Neural progenitor cell (in vitro differentiated cells): ENCODE results near the gene MYLK. TPM values are rescaled to one million over a fixed set of nuclear protein-coding genes. Genes with fewer than 3 reads are reported as not detected.

Experiments used
- DNase-seq: peaks from one replicate; pipeline ENCODE4 v3.0.0-alpha.2; 2016; ENCODE audit warnings: low spot score
- H2AFZ ChIP-seq: fragments of 200-600 bp; sonication (generic); replicated peaks from 2 replicates; pipeline ENCODE4 v1.6.1; 2016; ENCODE audit warnings: antibody characterized with exemption
- H3F3A ChIP-seq: fragments of 200-600 bp; sonication (generic); 2 replicates; pipeline ENCODE4 v1.6.1; 2016; ENCODE audit warnings: antibody characterized with exemption, low read depth
- H3K27ac ChIP-seq: fragments of 200-600 bp; sonication (generic); 2 replicates; pipeline ENCODE4 v1.5.1; 2016; ENCODE audit warnings: mild to moderate bottlenecking
- H3K27me3 ChIP-seq: fragments of 200-600 bp; sonication (generic); 2 replicates; pipeline ENCODE4 v1.6.1; 2016; ENCODE audit warnings: mild to moderate bottlenecking, moderate library complexity
- H3K36me3 ChIP-seq: fragments of 200-600 bp; sonication (generic); 2 replicates; pipeline ENCODE4 v1.5.1; 2016
- H3K4me1 ChIP-seq: fragments of 200-600 bp; sonication (generic); 2 replicates; pipeline ENCODE4 v1.6.1; 2016; ENCODE audit warnings: mixed run types
- H3K4me2 ChIP-seq: fragments of 200-600 bp; sonication (generic); 2 replicates; pipeline ENCODE4 v1.6.1; 2016
- H3K4me3 ChIP-seq: fragments of 200-600 bp; sonication (generic); 2 replicates; pipeline ENCODE4 v1.5.1; 2016
- H3K79me2 ChIP-seq: fragments of 200-600 bp; sonication (generic); 2 replicates; pipeline ENCODE4 v1.6.1; 2016; ENCODE audit warnings: low read depth
- H3K9ac ChIP-seq: fragments of 200-600 bp; sonication (generic); 2 replicates; pipeline ENCODE4 v1.6.1; 2016
- H3K9me3 ChIP-seq: fragments of 200-600 bp; sonication (generic); 2 replicates; pipeline ENCODE4 v1.5.1; 2016; ENCODE audit warnings: low read depth
- H4K20me1 ChIP-seq: fragments of 200-600 bp; sonication (generic); 2 replicates; pipeline ENCODE4 v1.6.1; 2016; ENCODE audit warnings: low read depth
- H3K27ac Mint-ChIP-seq: 3 replicates; pipeline ENCODE4 v1.8.0; 2021; ENCODE audit warnings: mixed read lengths
- H3K27me3 Mint-ChIP-seq: 2 replicates; pipeline ENCODE4 v1.8.0; 2022; ENCODE audit warnings: low read depth, mild to moderate bottlenecking, inconsistent platforms, moderate library complexity, mixed read lengths; ENCODE audit not compliant: insufficient read depth
- H3K36me3 Mint-ChIP-seq: 3 replicates; pipeline ENCODE4 v1.8.0; 2021; ENCODE audit warnings: mixed read lengths
- H3K4me1 Mint-ChIP-seq: 3 replicates; pipeline ENCODE4 v1.8.0; 2021; ENCODE audit warnings: mixed read lengths
- H3K4me3 Mint-ChIP-seq: 3 replicates; pipeline ENCODE4 v1.8.0; 2021; ENCODE audit warnings: mild to moderate bottlenecking, moderate library complexity, mixed read lengths
- H3K9me3 Mint-ChIP-seq: 3 replicates; pipeline ENCODE4 v1.8.0; 2020; ENCODE audit warnings: mixed read lengths
- EZH2 ChIP-seq: fragments of 200-600 bp; sonication (generic); IDR thresholded peaks from 2 replicates; pipeline ENCODE4 v1.6.1; 2017; ENCODE audit warnings: antibody characterized with exemption, mild to moderate bottlenecking, moderate library complexity
- EZH2phosphoT487 ChIP-seq: fragments of 200-600 bp; sonication (generic); IDR thresholded peaks from 2 replicates; pipeline ENCODE4 v1.6.1; 2017; ENCODE audit warnings: antibody characterized with exemption
- total RNA-seq: library from RNA; depleted of rRNA; stranded (reverse); fragments of >200 nt; gene quantifications from 2 replicates; pipeline ENCODE4 v1.2.3, GENCODE V29; 2015; ENCODE audit warnings: low replicate concordance
- TF ChIP-seq, protein P1 (sequence below): fragments of 200-600 bp; sonication (generic); IDR thresholded peaks from 2 replicates; pipeline ENCODE4 v1.5.1; 2017; ENCODE audit warnings: antibody characterized with exemption, mild to moderate bottlenecking

MYLK gene
- total RNA-seq, 1 donor from 2014 or later, result 28.4 TPM

DNA sequence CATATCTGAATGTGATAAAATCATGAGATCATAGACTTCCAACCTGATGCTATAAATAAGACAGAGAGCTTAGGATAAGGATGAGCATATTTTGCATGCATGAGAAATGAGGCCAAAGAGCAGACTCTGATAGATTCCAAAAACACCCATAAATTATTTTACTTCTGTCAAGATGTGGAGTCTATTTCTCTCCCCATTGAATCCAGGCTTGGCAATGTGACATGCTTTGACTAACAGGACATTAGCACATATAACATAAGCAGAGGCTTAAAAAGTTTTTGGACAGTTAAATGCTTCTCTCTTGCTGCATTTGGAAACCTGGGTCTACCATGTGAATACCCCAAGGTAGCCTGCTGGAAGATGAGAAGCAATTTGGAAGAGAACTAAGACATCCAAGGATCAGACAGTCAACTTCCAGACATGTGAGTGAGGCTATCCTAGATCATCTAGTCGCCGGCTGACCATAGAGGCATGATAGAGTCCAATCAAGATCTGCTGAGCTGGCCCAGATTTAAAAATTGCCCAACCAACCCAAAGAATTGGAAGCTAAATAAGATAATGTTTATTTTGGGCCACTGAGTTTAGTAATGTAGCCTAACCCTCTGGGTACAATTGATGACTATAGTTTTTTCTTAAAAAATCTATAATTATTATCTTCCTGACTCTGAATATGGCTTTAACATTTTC lies 30.3 kb downstream of the MYLK start:
- H3K27me3 ChIP-seq, result no peaks in the 10 kb centered on the region
- peaks cover 34% of the 10 kb centered on the region for H3K36me3 Mint-ChIP-seq
- no peak overlapping the region for H3K4me3 ChIP-seq
- no peaks in the 10 kb centered on the region for H3F3A ChIP-seq
- no peak for DNase-seq
- H3K4me1 ChIP-seq, result no peaks in the 10 kb centered on the region
- H2AFZ ChIP-seq, result no peak overlapping the region
- H3K27ac ChIP-seq, result no peak overlapping the region
- no peaks in the 10 kb centered on the region for H3K79me2 ChIP-seq
- no peak overlapping the region for H3K4me3 Mint-ChIP-seq
- no peaks in the 10 kb centered on the region for H3K36me3 ChIP-seq
- no peak for TF ChIP-seq EZH2phosphoT487
- no peak for TF ChIP-seq EZH2
- TF ChIP-seq, protein P1, sequence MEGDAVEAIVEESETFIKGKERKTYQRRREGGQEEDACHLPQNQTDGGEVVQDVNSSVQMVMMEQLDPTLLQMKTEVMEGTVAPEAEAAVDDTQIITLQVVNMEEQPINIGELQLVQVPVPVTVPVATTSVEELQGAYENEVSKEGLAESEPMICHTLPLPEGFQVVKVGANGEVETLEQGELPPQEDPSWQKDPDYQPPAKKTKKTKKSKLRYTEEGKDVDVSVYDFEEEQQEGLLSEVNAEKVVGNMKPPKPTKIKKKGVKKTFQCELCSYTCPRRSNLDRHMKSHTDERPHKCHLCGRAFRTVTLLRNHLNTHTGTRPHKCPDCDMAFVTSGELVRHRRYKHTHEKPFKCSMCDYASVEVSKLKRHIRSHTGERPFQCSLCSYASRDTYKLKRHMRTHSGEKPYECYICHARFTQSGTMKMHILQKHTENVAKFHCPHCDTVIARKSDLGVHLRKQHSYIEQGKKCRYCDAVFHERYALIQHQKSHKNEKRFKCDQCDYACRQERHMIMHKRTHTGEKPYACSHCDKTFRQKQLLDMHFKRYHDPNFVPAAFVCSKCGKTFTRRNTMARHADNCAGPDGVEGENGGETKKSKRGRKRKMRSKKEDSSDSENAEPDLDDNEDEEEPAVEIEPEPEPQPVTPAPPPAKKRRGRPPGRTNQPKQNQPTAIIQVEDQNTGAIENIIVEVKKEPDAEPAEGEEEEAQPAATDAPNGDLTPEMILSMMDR, result no peak
- H3K9me3 ChIP-seq, result peaks cover 7% of the 10 kb centered on the region
- H3K27me3 Mint-ChIP-seq, result no peaks in the 10 kb centered on the region
- H3K4me1 Mint-ChIP-seq, result peaks cover 4% of the 10 kb centered on the region
- H3K27ac Mint-ChIP-seq, result no peak overlapping the region
- no peaks in the 10 kb centered on the region for H4K20me1 ChIP-seq
- no peak overlapping the region for H3K9ac ChIP-seq
- no peak overlapping the region for H3K4me2 ChIP-seq
- H3K9me3 Mint-ChIP-seq, result peaks cover 67% of the 10 kb centered on the region

GRCh38 chr3:123847209-123847608 lies 36.9 kb downstream of the MYLK start:
- no peaks in the 10 kb centered on the region for H3K27me3 ChIP-seq
- peaks cover 54% of the 10 kb centered on the region for H3K9me3 Mint-ChIP-seq
- no peak overlapping the region for H3K4me2 ChIP-seq
- H4K20me1 ChIP-seq, result no peaks in the 10 kb centered on the region
- H3K79me2 ChIP-seq, result peaks cover 6% of the 10 kb centered on the region
- peaks cover 32% of the 10 kb centered on the region for H3K4me1 Mint-ChIP-seq
- H3K9me3 ChIP-seq, result peaks cover 38% of the 10 kb centered on the region
- H3K36me3 Mint-ChIP-seq, result peaks cover 29% of the 10 kb centered on the region
- TF ChIP-seq, protein P1, result no peak
- TF ChIP-seq EZH2, result no peak
- no peak for TF ChIP-seq EZH2phosphoT487
- H2AFZ ChIP-seq, result no peak overlapping the region
- H3F3A ChIP-seq, result peaks cover 38% of the 10 kb centered on the region
- peaks cover 30% of the 10 kb centered on the region for H3K4me1 ChIP-seq
- H3K4me3 Mint-ChIP-seq, result no peak overlapping the region
- DNase-seq, result no peak
- no peak overlapping the region for H3K9ac ChIP-seq
- H3K4me3 ChIP-seq, result no peak overlapping the region
- no peak overlapping the region for H3K27ac Mint-ChIP-seq
- H3K36me3 ChIP-seq, result peaks cover 34% of the 10 kb centered on the region
- H3K27me3 Mint-ChIP-seq, result peaks cover 3% of the 10 kb centered on the region
- H3K27ac ChIP-seq, result no peak overlapping the region

- H3K27ac ChIP-seq, result peak overlapping the region; percentile 98
- Mint-ChIP-seq H3K36me3 (peaks cover 38% of the 10 kb centered on the region), H3K4me3 (peak overlapping the region; percentile 61), H3K9me3 (peaks cover 57% of the 10 kb centered on the region), H3K4me1 (peaks cover 33% of the 10 kb centered on the region), H3K27me3 (peaks cover 3% of the 10 kb centered on the region), H3K27ac (peak overlapping the region; percentile 100)
- H2AFZ ChIP-seq, result no peak overlapping the region
- peaks cover 41% of the 10 kb centered on the region for H3F3A ChIP-seq
- H3K4me3 ChIP-seq, result peak overlapping the region; percentile 34
- no peak for TF ChIP-seq EZH2phosphoT487
- TF ChIP-seq, protein P1, result no peak
- TF ChIP-seq EZH2, result no peak
- H3K36me3 ChIP-seq, result peaks cover 49% of the 10 kb centered on the region
- no peaks in the 10 kb centered on the region for H3K27me3 ChIP-seq
- no peaks in the 10 kb centered on the region for H4K20me1 ChIP-seq
- no peak overlapping the region for H3K9ac ChIP-seq
- peaks cover 30% of the 10 kb centered on the region for H3K4me1 ChIP-seq
- H3K79me2 ChIP-seq, result peaks cover 14% of the 10 kb centered on the region
- peak overlapping the region; percentile 78 for H3K4me2 ChIP-seq
- H3K9me3 ChIP-seq, result peaks cover 46% of the 10 kb centered on the region
- peak; percentile 95 for DNase-seq
These were observed 40.5 kb downstream of the MYLK start for GRCh38 chr3:123843668-123844067.
